ENCODE data around the gene MRPS30. TPM values are rescaled to one million over a fixed set of nuclear protein-coding genes. Genes with fewer than 3 reads are reported as not detected.

Gene MRPS30
- total and polyA plus RNA-seq, 2 of the 13 experiments (the other 11 are each of a cell fraction or from before 2014, with no cell fraction given): 36.4 to 67.6 TPM

- Histone ChIP-seq H3K27ac (ENCODE audit: extremely low read length, insufficient read depth, low read length) (peak overlapping the region; percentile 93), H3K4me2 (ENCODE audit: low read depth, low read length) (peak overlapping the region; percentile 78), H2AFZ (ENCODE audit: low read length) (no peak overlapping the region), H3K9me3 (ENCODE audit: low read length) (no peaks in the 10 kb centered on the region), H3K4me3 (replicated peaks in 1 of 3; ENCODE audit: insufficient read depth in 1 of 3, low read depth in 2 of 3, low read length in 3 of 3) (peak overlapping the region; percentile 85 to 96 (median 87)), H3K9ac (ENCODE audit: insufficient read depth, low read depth, low read length) (peak overlapping the region; percentile 97), H3K4me1 (ENCODE audit: insufficient read depth, low read length) (peaks cover 26% of the 10 kb centered on the region), H3K36me3 (replicated peaks in 1 of 2; ENCODE audit: control insufficient read depth in 1 of 2, insufficient read depth in 2 of 2, low read length in 2 of 2) (peaks cover 4 to 20% of the 10 kb centered on the region in 2 experiments), H3K27me3 (ENCODE audit: control insufficient read depth in 1 of 2, insufficient read depth in 2 of 2, low read length in 2 of 2) (no peaks in the 10 kb centered on the region; a peak in 1 of 5 replicates), H4K20me1 (ENCODE audit: insufficient read depth, low read length) (no peaks in the 10 kb centered on the region; the same call in 1 of the 2 replicates), H3K79me2 (ENCODE audit: insufficient read depth, low read length) (peaks cover 39% of the 10 kb centered on the region)
- ChIA-PET CTCF (ENCODE audit: low intra/inter-chr PET ratio, low total read pairs) (no interaction called here), POLR2A (interaction anchor here (0.7 to 1.1 kb wide), 2 partner anchors 9 to 19 kb away, joined by 3 to 5 read pairs; no protein-coding TSS in a partner anchor)
- ATAC-seq: peak; percentile 77
- in situ Hi-C loops (cut with HindIII; ENCODE audit: extremely low pct_ligation_motif_present, low pct_unique_long_range_greater_than_20kb) (no loop called here), intact Hi-C loops (cut with micrococcal nuclease; ENCODE audit: unreplicated experiment) (loop anchor here (10.0 kb wide), 1 partner anchor 815 kb away; no protein-coding TSS in a partner anchor)
- under 1% methylated on average over 15 of the region's 45 CpGs for WGBS (ENCODE audit: low lambda C conversion rate)
- peak; percentile 70 for DNase-seq (ENCODE audit: low spot score)
- no TSS peak for BruUV-seq (replicated peaks)
- FAIRE-seq: peak; percentile 49
- TF ChIP-seq MEIS1 (CRISPR knock-in tag; IDR thresholded peaks at IDR 0.05; ENCODE audit: borderline replicate concordance) (peak; percentile 82), RBFOX2 (IDR thresholded peaks at IDR 0.05; ENCODE audit: low read depth, low read length) (peak; percentile 84), RARG (CRISPR knock-in tag; IDR thresholded peaks at IDR 0.05; ENCODE audit: low read depth) (0 out of 2 replicates have a peak, but pooled peaks have one; percentile 51), MXD1 (CRISPR knock-in tag; IDR thresholded peaks at IDR 0.05) (0 out of 2 replicates have a peak, but pooled peaks have one; percentile 25), ARNT2 (CRISPR knock-in tag; IDR thresholded peaks at IDR 0.05; ENCODE audit: low read depth) (0 out of 2 replicates have a peak, but pooled peaks have one; percentile 8), NFYC (CRISPR knock-in tag; IDR thresholded peaks at IDR 0.05) (no peak), ZNF747 (CRISPR knock-in tag; IDR thresholded peaks at IDR 0.05; ENCODE audit: borderline replicate concordance) (peak; percentile 72; the same call in 1 of the 2 replicates), CBFB (CRISPR knock-in tag; IDR thresholded peaks at IDR 0.05) (peak; percentile 16; the same call in 1 of the 2 replicates), NAIF1 (CRISPR knock-in tag; IDR thresholded peaks at IDR 0.05; ENCODE audit: borderline replicate concordance) (0 out of 2 replicates have a peak, but pooled peaks have one; percentile 20), RNF219 (CRISPR knock-in tag; IDR thresholded peaks at IDR 0.05) (0 out of 2 replicates have a peak, but pooled peaks have one; percentile 71), ZFX (CRISPR knock-in tag; IDR thresholded peaks at IDR 0.05; ENCODE audit: low read depth) (peak; percentile 77), KDM3A (CRISPR knock-in tag; IDR thresholded peaks at IDR 0.05; ENCODE audit: low read depth) (no peak), ZNF672 (CRISPR knock-in tag; IDR thresholded peaks at IDR 0.05) (no peak), HNRNPL (IDR thresholded peaks at IDR 0.05; ENCODE audit: low read depth, low read length) (no peak), ZSCAN12 (CRISPR knock-in tag; IDR thresholded peaks at IDR 0.05) (no peak), FOSL2 (CRISPR knock-in tag; IDR thresholded peaks at IDR 0.05) (no peak)
- TF ChIP-seq, protein P1, sequence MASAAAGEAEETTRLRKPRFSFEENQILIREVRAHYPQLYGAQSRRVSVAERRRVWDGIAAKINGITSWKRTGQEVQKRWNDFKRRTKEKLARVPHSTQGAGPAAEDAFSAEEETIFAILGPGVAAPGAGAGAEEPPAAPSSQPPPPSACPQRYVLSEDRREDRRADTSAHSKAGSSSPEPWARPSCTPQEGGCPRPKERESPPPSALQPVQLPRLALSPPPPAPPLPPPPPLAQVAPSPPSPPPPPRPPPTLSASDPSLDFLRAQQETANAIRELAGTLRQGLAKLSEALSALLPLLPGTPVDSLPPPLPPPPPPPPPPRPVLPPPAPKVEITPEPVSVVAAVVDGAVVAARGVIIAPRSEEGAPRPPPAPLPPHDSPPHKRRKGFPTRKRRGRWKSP (CRISPR knock-in tag; IDR thresholded peaks at IDR 0.05): 0 out of 2 replicates have a peak, but pooled peaks have one; percentile 7
- TF ChIP-seq, protein P2, sequence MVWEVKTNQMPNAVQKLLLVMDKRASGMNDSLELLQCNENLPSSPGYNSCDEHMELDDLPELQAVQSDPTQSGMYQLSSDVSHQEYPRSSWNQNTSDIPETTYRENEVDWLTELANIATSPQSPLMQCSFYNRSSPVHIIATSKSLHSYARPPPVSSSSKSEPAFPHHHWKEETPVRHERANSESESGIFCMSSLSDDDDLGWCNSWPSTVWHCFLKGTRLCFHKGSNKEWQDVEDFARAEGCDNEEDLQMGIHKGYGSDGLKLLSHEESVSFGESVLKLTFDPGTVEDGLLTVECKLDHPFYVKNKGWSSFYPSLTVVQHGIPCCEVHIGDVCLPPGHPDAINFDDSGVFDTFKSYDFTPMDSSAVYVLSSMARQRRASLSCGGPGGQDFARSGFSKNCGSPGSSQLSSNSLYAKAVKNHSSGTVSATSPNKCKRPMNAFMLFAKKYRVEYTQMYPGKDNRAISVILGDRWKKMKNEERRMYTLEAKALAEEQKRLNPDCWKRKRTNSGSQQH (CRISPR knock-in tag; IDR thresholded peaks at IDR 0.05; ENCODE audit: low read depth): 0 out of 2 replicates have a peak, but pooled peaks have one; percentile 15
Observed at GRCh38 chr5:44809215-44809955, 638 bp downstream of the MRPS30 start.

Data from HepG2 (cell line).